ENCODE data around the gene DNAI4. TPM values are rescaled to one million over a fixed set of nuclear protein-coding genes. Genes with fewer than 3 reads are reported as not detected.
"Not testable (repeated sequence)": the region's sequence is repeated elsewhere in the genome, so short reads cannot be mapped to it uniquely, and the experiment has no call there.

Gene DNAI4
- total RNA-seq, 2 donors from 2014 or later, result 4.6 to 6.7 TPM

DNA sequence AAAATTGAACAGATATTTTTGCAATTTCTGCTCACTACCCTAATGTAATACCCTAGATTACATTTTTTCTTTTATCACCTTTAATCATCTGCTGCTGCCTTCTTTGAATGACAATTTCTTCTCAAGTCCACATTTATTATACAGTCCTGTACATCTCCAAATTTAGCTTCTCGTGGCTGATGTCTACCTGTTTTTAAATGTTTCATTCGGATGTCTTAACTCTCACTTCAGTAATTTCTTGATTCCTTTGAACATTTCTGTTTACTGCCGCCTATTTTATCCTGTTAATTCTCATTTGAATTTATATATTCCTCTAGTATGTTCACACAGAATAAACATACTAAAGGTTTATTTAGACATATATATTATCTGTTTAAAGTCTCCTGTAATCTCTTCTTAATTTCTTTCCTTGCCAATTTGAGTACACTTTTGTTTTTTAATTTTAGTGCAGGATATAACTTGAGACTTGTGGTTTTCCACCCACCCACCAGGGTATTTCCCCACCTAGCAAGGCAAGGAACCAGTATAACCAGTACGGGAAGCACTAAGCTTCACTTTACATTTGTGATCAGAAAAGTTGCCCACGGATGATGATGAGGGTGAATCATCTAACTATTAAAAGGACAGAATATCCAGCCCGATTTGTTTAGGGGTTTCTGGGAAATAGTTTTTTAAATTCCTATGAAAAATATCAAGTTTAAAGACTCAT, 136.3 kb downstream of the DNAI4 start:
- H3K4me3 Mint-ChIP-seq, result no peak overlapping the region
- no peak overlapping the region for H3K27ac Mint-ChIP-seq
- H3K27me3 ChIP-seq (ENCODE audit: control insufficient read depth, insufficient read depth, low read length, poor library complexity, severe bottlenecking), result no peaks in the 10 kb centered on the region
- H3K4me1 Mint-ChIP-seq, result no peaks in the 10 kb centered on the region
- no peak overlapping the region for H3K4me3 ChIP-seq (ENCODE audit: low read length)
- WGBS, 2 experiments (ENCODE audit: insufficient coverage in 1 of 2, insufficient read length in 1 of 2), result 92 to 100% methylated on average over 2 to 6 of the region's 6 CpGs
- TF ChIP-seq, protein P1, sequence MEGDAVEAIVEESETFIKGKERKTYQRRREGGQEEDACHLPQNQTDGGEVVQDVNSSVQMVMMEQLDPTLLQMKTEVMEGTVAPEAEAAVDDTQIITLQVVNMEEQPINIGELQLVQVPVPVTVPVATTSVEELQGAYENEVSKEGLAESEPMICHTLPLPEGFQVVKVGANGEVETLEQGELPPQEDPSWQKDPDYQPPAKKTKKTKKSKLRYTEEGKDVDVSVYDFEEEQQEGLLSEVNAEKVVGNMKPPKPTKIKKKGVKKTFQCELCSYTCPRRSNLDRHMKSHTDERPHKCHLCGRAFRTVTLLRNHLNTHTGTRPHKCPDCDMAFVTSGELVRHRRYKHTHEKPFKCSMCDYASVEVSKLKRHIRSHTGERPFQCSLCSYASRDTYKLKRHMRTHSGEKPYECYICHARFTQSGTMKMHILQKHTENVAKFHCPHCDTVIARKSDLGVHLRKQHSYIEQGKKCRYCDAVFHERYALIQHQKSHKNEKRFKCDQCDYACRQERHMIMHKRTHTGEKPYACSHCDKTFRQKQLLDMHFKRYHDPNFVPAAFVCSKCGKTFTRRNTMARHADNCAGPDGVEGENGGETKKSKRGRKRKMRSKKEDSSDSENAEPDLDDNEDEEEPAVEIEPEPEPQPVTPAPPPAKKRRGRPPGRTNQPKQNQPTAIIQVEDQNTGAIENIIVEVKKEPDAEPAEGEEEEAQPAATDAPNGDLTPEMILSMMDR (conservative IDR thresholded peaks at IDR 0.05), result no peak
- H3K36me3 ChIP-seq (ENCODE audit: control insufficient read depth, insufficient read depth, low read length), result no peaks in the 10 kb centered on the region
- H3K27ac ChIP-seq (ENCODE audit: low read depth, low read length), result no peak overlapping the region
- H3K9me3 Mint-ChIP-seq, result peaks cover 4% of the 10 kb centered on the region
- no peaks in the 10 kb centered on the region for H3K4me1 ChIP-seq (ENCODE audit: control insufficient read depth, insufficient read depth, low read length)
- no peak overlapping the region for H3K9ac ChIP-seq (ENCODE audit: extremely low read depth, low read length, poor library complexity, severe bottlenecking)
- no peaks in the 10 kb centered on the region for H3K36me3 Mint-ChIP-seq (ENCODE audit: low read depth)
- no peaks in the 10 kb centered on the region for H3K9me3 ChIP-seq (ENCODE audit: control insufficient read depth, low read length)
- DNase-seq, result no peak
- H3K27me3 Mint-ChIP-seq (ENCODE audit: insufficient read depth), result no peaks in the 10 kb centered on the region

DNA sequence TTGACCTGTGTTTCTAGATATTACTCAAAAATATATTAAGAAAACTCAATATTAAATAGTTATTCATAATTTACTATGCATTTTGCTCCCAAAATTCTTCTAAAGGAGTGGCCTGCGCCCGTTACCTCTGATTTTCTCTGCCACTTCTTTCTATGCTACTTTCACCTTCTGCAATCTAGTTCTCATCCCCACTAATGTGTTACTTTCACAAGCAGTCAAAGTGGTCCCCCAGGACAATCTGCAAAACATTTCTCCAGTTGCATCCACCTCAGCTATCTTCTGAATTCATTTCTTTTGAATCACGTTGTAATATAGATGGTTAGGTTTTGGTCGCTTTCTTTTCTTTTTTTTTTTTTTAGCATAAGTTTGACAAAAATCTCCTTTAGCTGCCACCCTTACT, 137.0 kb downstream of the DNAI4 start:
- Mint-ChIP-seq H3K9me3 (peaks cover 4% of the 10 kb centered on the region), H3K36me3 (ENCODE audit: low read depth) (no peaks in the 10 kb centered on the region), H3K27ac (no peak overlapping the region), H3K4me3 (no peak overlapping the region), H3K27me3 (ENCODE audit: insufficient read depth) (no peaks in the 10 kb centered on the region), H3K4me1 (no peaks in the 10 kb centered on the region)
- DNase-seq, result no peak
- H3K4me1 ChIP-seq (ENCODE audit: control insufficient read depth, insufficient read depth, low read length), result no peaks in the 10 kb centered on the region
- H3K36me3 ChIP-seq (ENCODE audit: control insufficient read depth, insufficient read depth, low read length), result no peaks in the 10 kb centered on the region
- no peaks in the 10 kb centered on the region for H3K27me3 ChIP-seq (ENCODE audit: control insufficient read depth, insufficient read depth, low read length, poor library complexity, severe bottlenecking)
- no peak overlapping the region for H3K4me3 ChIP-seq (ENCODE audit: low read length)
- no peak overlapping the region for H3K27ac ChIP-seq (ENCODE audit: low read depth, low read length)
- TF ChIP-seq, protein P1 (conservative IDR thresholded peaks at IDR 0.05), result no peak
- no peak overlapping the region for H3K9ac ChIP-seq (ENCODE audit: extremely low read depth, low read length, poor library complexity, severe bottlenecking)
- WGBS, 2 experiments (ENCODE audit: insufficient coverage in 1 of 2, insufficient read length in 1 of 2), result 91% methylated on average over 3 of the region's 4 CpGs; no CpG with 5 or more reads in 1 of the 2 experiments
- no peaks in the 10 kb centered on the region for H3K9me3 ChIP-seq (ENCODE audit: control insufficient read depth, low read length)

DNA sequence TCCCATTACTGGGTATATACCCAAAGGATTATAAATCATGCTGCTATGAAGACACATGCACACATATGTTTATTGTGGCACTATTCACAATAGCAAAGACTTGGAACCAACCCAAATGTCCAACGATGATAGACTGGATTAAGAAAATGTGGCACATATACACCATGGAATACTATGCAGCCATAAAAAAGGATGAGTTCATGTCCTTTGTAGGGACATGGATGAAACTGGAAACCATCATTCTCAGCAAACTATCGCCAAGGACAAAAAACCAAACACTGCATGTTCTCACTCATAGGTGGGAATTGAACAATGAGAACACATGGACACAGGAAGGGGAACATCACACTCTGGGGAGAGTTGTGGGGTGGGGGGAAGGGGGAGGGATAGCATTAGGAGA, 138.9 kb downstream of the DNAI4 start:
- not testable (repeated sequence) for H3K36me3 Mint-ChIP-seq (ENCODE audit: low read depth)

More for the DNA sequence above, 138.9 kb downstream of the DNAI4 start:
- not testable (repeated sequence) for H3K4me1 ChIP-seq (ENCODE audit: control insufficient read depth, insufficient read depth, low read length); H3K27ac Mint-ChIP-seq; H3K27me3 ChIP-seq (ENCODE audit: control insufficient read depth, insufficient read depth, low read length, poor library complexity, severe bottlenecking); H3K4me3 Mint-ChIP-seq; DNase-seq; H3K36me3 ChIP-seq (ENCODE audit: control insufficient read depth, insufficient read depth, low read length); H3K27me3 Mint-ChIP-seq (ENCODE audit: insufficient read depth); H3K27ac ChIP-seq (ENCODE audit: low read depth, low read length); H3K9me3 ChIP-seq (ENCODE audit: control insufficient read depth, low read length); H3K9ac ChIP-seq (ENCODE audit: extremely low read depth, low read length, poor library complexity, severe bottlenecking); H3K4me1 Mint-ChIP-seq; H3K4me3 ChIP-seq (ENCODE audit: low read length)
- H3K9me3 Mint-ChIP-seq, result peaks cover 14% of the 10 kb centered on the region
- no CpG with 5 or more reads among the region's 2 CpGs for WGBS, 2 experiments (ENCODE audit: insufficient coverage in 1 of 2, insufficient read length in 1 of 2)
